HG03432 (cell line): ENCODE measurements around the gene GALNT9.
"Not testable (repeated sequence)": the region's sequence is repeated elsewhere in the genome, so short reads cannot be mapped to it uniquely, and the experiment has no call there.

Source experiments
- ATAC-seq: cut with Tn5 transposase; IDR thresholded peaks from one replicate; pipeline ENCODE4 v1.9.1; 2021; ENCODE audit warnings: mild to moderate bottlenecking, moderate library complexity; ENCODE audit not compliant: unreplicated experiment

GALNT9 gene

GRCh38 chr12:132202929-132203721 lies 126.3 kb downstream of the GALNT9 start:
- no peak for ATAC-seq

- ATAC-seq, result no peak
Measured at GRCh38 chr12:132201391-132202120, 127.8 kb downstream of the GALNT9 start.

GRCh38 chr12:132200800-132201199 lies 128.6 kb downstream of the GALNT9 start:
- ATAC-seq, result no peak

GRCh38 chr12:132199526-132200319 lies 129.7 kb downstream of the GALNT9 start:
- no peak for ATAC-seq

- no peak for ATAC-seq
Measured at GRCh38 chr12:132199101-132199500, 130.3 kb downstream of the GALNT9 start.

- no peak for ATAC-seq
Measured at GRCh38 chr12:132197581-132198354, 131.6 kb downstream of the GALNT9 start.

GRCh38 chr12:132196873-132197390 lies 132.5 kb downstream of the GALNT9 start:
- no peak for ATAC-seq

- no peak for ATAC-seq
Measured at GRCh38 chr12:132196038-132196872, 133.1 kb downstream of the GALNT9 start.

- ATAC-seq, result not testable (repeated sequence)
Measured at GRCh38 chr12:132195242-132195641, 134.1 kb downstream of the GALNT9 start.

- no peak for ATAC-seq
Measured at GRCh38 chr12:132194556-132194955, 134.8 kb downstream of the GALNT9 start.

GRCh38 chr12:132194056-132194455 lies 135.3 kb downstream of the GALNT9 start:
- ATAC-seq, result no peak

- no peak for ATAC-seq
Measured at GRCh38 chr12:132191715-132192553, 137.5 kb downstream of the GALNT9 start.

GRCh38 chr12:132190834-132191500 lies 138.4 kb downstream of the GALNT9 start:
- ATAC-seq, result no peak

- peak; percentile 33 for ATAC-seq
Measured at GRCh38 chr12:132190012-132190755, 139.2 kb downstream of the GALNT9 start.

- ATAC-seq, result peak; percentile 93
Measured at GRCh38 chr12:132189378-132190011, 139.9 kb downstream of the GALNT9 start.

- peak; percentile 1 for ATAC-seq
Measured at GRCh38 chr12:132188916-132189325, 140.5 kb downstream of the GALNT9 start.

GRCh38 chr12:132188451-132188901 lies 140.9 kb downstream of the GALNT9 start:
- ATAC-seq, result no peak
